Hematopoietic multipotent progenitor cell treated with erythropoietin and hydrocortisone succinate and interleukin-3 and kit ligand, for 17 days (in vitro differentiated cells): ENCODE results near the gene GNG11.
"Not testable (repeated sequence)": the region's sequence is repeated elsewhere in the genome, so short reads cannot be mapped to it uniquely, and the experiment has no call there.

Source experiments
- DNase-seq: peaks from one replicate; pipeline ENCODE4 v3.0.0-alpha.2; 2015; ENCODE audit warnings: low spot score

GNG11 gene

GRCh38 chr7:93921607-93922566 lies at the start of gene GNG11:
GNG11 (plus strand) TSS chr7:93921735; CDS start chr7:93922138, 403 bp downstream.
- DNase-seq, result no peak

GRCh38 chr7:93873998-93874574 lies 47.4 kb upstream of the GNG11 start:
- DNase-seq, result no peak

- no peak for DNase-seq
These were observed 43.8 kb upstream of the GNG11 start for GRCh38 chr7:93877742-93878141.

DNA sequence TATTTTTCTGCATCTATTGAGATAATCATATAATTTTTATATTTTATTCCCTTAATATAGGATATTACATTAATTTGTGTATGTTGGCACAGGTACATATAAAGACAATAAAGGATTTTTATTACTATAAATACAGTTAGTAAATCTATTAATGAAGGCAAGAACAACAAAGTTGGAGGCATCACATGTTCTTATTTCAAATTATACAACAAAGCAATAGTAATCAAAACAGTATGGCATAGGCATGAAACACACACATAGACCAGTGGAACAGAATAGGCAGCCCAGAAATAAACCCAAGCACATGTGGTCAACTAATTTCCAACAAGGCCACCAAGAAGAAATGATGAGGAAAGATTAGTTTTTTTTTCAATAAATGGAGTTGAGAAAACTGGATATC lies 42.2 kb upstream of the GNG11 start:
- no peak for DNase-seq

DNA sequence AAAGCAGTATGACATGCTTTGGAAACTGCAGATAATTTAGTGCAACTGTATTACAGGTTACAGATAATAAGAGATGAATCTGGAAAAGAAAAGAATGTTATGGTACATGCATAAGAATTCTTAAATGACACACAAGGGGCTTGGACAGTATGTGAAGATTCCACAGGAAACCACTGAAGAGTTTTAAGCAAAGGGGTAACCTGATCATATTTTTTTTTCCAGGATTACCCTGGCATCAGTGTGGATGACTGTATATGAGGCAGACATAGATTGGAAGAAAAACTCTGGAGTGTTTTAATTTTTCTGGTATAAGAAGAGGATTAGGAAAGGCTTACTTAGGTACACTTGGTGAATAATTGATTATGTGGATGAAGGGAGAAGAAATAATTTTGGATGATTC lies 39.1 kb upstream of the GNG11 start:
- DNase-seq, result no peak

GRCh38 chr7:93883078-93883916 lies 38.2 kb upstream of the GNG11 start:
- no peak for DNase-seq

DNA sequence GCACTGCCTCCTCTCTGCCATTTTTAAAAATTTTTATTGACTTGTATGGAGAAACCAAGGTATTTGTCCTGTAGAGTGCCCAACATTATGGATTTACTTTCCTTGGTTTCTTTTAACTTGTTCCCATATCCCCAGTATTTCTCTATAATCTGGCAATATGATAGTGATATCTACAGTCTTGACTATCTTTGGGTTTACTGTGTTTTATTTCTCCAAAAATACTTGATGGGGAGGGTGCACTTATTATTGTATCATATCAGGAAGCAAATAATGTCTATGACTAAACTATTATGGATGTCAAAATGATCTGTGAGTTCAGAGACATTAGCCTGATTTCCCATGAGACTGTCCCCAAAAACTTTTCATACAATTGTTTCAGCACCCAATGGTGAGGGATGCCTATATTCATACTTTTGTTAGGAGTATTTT lies 37.6 kb upstream of the GNG11 start:
- no peak for DNase-seq

- DNase-seq, result no peak
These were observed 37.0 kb upstream of the GNG11 start for GRCh38 chr7:93884541-93884940.

DNA sequence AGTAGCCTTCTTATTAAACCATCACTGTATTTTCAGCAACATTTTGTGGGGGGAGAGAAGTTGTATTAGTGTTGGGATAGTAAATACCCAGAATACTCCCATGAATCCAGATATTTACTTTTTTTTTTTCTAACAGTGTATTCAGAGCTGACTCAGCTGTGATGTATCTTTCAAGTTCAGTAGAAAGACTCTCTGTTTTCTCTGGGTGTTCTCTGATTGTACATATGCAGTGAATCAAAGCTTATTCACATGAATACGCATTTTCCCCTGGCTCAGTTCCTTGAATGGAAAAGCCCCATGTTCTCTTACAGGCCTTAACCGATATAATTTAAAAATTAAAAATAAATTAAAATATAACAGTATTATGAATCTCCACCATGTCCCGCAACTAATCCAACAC lies 32.3 kb upstream of the GNG11 start:
- DNase-seq, result no peak

DNA sequence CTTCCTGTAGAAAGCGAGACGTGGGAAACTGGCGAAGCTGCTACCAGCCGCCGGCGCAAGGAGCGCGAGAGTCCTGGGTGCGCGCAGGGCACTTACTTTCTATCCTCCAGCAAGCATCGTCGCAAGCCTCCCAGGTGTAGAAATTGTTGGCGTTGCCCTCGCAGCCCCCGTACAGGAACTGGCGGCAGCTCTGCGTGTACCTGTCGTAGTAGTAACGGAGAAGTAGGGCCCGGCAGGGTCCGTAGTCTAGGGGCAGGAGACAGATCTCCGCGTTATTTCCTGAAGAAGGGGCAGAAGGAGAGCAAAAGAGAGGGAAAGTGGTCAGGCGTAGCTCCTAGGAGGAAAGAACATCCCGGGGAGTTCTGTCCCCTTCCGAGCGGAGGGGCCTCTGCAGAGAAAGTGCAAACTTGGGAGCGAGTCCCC lies 31.5 kb upstream of the GNG11 start:
- no peak for DNase-seq

DNA sequence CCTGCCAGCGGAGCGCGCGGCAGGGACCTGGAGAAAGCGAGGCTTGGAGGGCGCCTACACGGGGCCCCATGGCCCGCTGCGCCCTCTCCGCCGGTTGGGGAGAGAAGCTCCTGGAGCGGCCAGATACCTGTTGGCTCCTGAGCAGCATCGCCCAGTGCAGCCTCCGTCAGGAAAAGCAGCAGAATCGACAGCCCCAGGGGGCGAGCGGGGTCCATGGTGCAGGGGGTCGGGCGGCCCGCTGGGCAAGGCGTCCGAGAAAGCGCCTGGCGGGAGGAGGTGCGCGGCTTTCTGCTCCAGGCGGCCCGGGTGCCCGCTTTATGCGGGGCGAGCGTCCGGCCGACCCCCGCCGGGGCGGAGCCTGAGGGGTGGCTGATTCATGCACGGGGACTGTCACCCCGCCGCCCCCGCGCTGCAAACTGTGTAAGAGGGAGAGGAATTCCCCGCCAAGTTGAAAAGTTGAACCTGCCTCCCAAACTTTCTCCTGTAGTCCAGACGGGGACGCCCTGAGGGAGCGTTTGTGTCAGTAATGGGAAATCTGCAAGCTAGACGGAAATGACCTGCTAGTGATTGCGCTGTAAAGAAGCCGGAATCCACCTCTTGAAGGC lies 31.0 kb upstream of the GNG11 start, which contains the start of gene TFPI2:
Gene TFPI2 (minus strand): TSS at position 290 of the 605 bp plus-strand sequence. CDS start 75 bp downstream, at position 215.
- DNase-seq, result no peak

DNA sequence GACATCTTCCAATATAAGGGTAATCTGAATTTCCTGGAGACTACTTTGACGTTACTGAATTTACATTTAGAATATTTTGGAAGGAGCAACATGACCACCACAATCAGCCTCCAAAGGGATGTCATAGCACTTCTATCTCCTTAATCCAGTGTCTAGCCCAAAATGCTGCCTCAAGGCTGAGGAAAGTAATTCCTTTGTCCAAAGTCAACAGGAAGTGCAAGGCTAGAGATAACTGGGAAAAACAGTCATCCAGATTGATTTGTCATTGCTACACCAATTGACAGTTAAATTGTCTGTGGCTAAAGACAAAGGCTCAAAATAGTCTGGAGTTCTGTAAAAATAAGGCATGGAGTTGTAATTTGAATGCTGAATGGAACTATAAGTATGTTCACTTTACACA lies 27.1 kb upstream of the GNG11 start:
- DNase-seq, result no peak

DNA sequence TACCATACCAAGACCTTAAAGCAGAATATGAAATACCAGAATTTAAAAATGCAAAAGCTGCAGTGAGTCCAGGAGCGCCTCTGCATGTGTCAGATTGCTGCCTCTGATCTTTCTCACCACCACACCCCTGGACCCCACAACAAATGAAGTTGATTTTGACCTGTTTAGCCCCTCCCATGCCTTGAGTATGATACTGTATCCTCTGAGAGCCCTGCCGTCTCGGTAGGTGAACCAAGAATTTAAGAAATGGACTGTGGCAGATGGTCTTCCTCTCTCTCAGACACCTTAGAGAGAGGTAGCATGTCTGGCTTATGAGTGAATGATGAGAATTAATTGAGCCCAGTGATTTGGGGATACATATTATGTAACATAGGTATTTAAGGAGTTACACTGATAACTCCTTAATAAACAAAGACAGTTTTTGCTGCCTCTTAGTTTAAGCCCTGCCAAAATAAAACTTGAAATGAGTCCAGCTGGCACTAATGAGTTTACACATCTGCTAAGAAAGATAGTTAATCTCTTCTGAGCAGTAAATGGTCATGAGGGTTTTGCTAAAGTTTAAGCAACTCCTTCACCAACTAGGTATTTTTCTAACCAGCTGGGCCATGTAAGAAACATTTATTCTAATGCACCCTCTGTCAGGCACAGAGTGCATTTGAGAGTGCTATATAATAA lies 26.4 kb upstream of the GNG11 start:
- peak; percentile 52 for DNase-seq

- no peak for DNase-seq
These were observed 25.5 kb upstream of the GNG11 start for GRCh38 chr7:93895859-93896600.

GRCh38 chr7:93897680-93898079 lies 23.9 kb upstream of the GNG11 start:
- no peak for DNase-seq

DNA sequence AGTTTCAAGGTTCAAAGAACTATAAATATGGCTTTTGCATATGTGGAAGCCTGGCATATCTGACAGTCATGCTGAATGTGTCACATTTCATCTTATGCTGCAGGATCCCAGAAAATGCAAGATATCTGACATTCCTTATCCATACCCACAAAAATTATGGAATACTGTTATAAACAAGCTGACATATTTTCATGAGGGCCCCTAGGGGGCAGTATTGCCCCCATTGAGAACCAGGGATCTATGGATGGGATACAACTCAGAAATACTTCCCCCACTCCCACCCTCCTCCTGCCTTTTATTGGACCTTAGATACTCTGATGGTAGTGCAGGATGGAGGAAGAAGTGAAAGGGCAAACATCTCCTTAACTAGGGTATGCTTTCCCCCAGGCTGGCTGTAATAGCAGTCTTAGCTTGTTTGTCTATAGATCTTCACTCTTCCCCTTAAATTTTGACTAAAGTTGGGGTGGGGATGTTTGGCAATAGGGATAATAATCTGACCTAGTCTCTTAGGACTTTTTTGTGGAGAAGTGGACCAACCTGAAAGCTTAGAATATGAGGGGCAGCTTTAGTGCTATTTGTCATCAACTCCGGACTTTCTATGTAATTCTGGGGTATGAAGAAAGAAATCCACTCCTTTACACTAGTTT lies 18.6 kb upstream of the GNG11 start:
- DNase-seq, result peak; percentile 31

DNA sequence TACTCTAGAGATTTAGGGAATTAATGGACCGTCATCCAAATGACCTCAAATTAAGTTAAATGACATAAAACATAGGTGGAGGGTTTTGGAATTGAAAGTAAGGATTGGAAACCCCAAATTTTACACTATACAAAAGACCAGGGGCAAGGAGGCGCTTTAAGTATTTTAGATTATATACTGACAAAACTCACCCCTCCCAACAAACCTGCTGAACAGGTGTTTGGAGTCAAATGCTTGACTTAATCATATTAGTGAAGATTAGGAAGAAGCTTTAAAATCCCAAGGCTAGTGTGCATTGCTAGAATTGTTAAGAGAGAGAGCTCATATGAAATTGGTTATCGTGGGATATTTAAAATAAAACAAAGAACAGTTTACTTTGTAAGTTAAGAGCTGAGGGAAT lies 15.3 kb upstream of the GNG11 start, which contains the start of gene GNGT1:
Gene GNGT1 (plus strand): TSS at position 301 of the 400 bp plus-strand sequence. CDS start 180 bp downstream, outside the sequence.
- DNase-seq, result no peak

DNA sequence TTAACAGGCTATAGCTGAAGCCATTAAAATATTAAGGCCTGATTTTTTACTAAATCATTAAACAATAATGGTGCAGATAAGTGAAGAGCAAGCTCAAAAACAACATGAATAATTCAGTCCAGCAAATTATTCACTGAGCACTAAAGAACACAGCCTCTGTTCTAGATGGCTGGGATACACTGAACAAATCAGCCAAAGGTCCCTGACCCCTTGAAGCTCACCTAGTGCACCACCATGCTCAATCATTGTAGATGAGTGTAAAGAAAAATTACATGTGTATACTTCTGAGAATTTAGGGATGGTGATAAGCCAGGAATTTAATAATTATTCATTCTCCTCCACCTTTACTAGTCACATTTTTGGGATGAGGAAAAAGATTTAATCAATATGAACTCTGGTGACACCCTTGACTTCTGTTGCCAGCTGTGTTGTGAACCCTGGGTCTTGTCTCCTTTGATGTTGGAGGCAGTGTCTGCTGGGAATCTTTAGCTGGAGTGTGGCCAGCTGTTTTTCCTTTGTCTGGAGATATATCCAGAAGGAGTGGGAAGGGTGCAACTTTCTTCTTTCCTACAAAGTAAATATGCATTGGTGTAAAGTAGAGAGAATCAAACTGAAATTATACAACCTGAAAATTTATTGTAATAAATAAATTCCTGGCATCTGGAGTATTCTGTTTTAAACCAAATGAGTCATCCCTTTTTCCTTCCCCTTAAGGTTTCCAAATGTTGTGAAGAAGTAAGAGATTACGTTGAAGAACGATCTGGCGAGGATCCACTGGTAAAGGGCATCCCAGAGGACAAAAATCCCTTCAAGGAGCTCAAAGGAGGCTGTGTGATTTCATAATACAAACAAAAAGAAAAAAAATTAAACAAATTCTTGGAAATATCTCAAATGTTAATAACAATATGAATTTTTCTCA lies 11.2 kb upstream of the GNG11 start:
- no peak for DNase-seq

GRCh38 chr7:93911242-93911641 lies 10.3 kb upstream of the GNG11 start:
- DNase-seq, result not testable (repeated sequence)
